ENCODE results near the gene TRPM4. TPM values are rescaled to one million over a fixed set of nuclear protein-coding genes. Genes with fewer than 3 reads are reported as not detected.

The TRPM4 gene
- total and polyA plus RNA-seq, 10 of the 15 experiments (the other 5 are each of a cell fraction or from before 2014, with no cell fraction given) = 0.10 to 0.64 (median 0.15) TPM; not detected in 7

GRCh38 chr19:49125025-49125731 is 32.4 kb upstream of the TRPM4 start:
- WGBS (ENCODE audit: insufficient coverage, insufficient replicate concordance, low lambda C conversion rate, missing lambda C conversion rate) = 49% methylated on average over 20 of the region's 23 CpGs
- H3K4me2 ChIP-seq (ENCODE audit: control insufficient read depth, insufficient read depth) = no peak overlapping the region
- ChIA-PET POLR2A (interaction anchor here (0.5 kb wide), 1 partner anchor 14 kb away, joined by 3 read pairs; no protein-coding TSS in a partner anchor), CTCF (no interaction called here), SMC1A (ENCODE audit: uncharacterized antibody, unreplicated experiment) (no interaction called here), RAD21 (ENCODE audit: unreplicated experiment) (no interaction called here)
- intact Hi-C loops (cut with micrococcal nuclease; ENCODE audit: unreplicated experiment) (no loop called here), in situ Hi-C loops (cut with MboI) (no loop called here)
- DNase-seq (ENCODE audit: low read depth, low spot score) (no peak), FAIRE-seq (no peak), ATAC-seq (no peak)
- no peaks in the 10 kb centered on the region for H3K79me2 ChIP-seq (ENCODE audit: control insufficient read depth, insufficient read depth, low read length)
- no peaks in the 10 kb centered on the region for H3K36me3 ChIP-seq (ENCODE audit: control insufficient read depth in 2 of 2, insufficient read depth in 2 of 2, low read length in 1 of 2)
- BruUV-seq (replicated peaks) = no TSS peak
- no peak overlapping the region for H3K4me3 ChIP-seq
- no peak overlapping the region for H3K9ac ChIP-seq (ENCODE audit: control insufficient read depth, insufficient read depth, low read length)
- H3K9me3 ChIP-seq (replicated peaks; ENCODE audit: control insufficient read depth, insufficient read depth, low read length) = no peaks in the 10 kb centered on the region; the same call in 2 of the 3 replicates
- no peak overlapping the region for H2AFZ ChIP-seq (ENCODE audit: control insufficient read depth, low read depth, low read length)
- H3K27me3 ChIP-seq (replicated peaks in 1 of 2; ENCODE audit: control insufficient read depth in 2 of 2, insufficient read depth in 2 of 2, low read length in 1 of 2) = peaks cover 5 to 7% of the 10 kb centered on the region in 2 experiments; a peak in 3 of 4 replicates
- peaks cover 3% of the 10 kb centered on the region; the same call in 1 of the 2 replicates for H3K4me1 ChIP-seq (ENCODE audit: control insufficient read depth, insufficient read depth, low read length)
- no peak overlapping the region for H3K27ac ChIP-seq (ENCODE audit: control insufficient read depth, insufficient read depth)
- no peak for TF ChIP-seq PAX5 (IDR thresholded peaks at IDR 0.05; ENCODE audit: borderline replicate concordance, low read depth, low read length)
- TF ChIP-seq NR2C2 (IDR thresholded peaks at IDR 0.05; ENCODE audit: borderline replicate concordance, control insufficient read depth, insufficient read length, low read depth) = no peak
- no peak for TF ChIP-seq NFIC (IDR thresholded peaks at IDR 0.05; ENCODE audit: low read depth, low read length)
- no peaks in the 10 kb centered on the region for H4K20me1 ChIP-seq (ENCODE audit: control insufficient read depth, insufficient read depth)

DNA sequence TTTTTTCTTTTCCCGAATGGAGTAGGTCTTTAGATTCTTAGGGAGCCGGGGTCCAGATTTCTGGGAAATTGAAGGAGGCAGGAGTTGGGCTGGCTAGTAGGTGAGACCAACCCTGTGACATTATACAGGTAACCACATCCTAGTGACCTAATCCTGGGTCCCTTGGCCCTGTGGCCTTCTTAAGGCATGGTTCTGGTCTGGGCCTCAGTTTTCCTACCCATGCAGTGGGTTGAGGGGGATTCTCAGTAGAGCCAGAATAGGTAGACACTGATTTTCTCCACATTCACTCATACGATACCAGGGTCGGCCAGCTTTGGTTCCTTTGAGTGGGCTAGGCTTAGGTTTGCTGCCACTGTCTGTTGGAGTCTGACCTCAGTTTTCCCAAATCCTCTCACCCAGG is 31.0 kb upstream of the TRPM4 start:
- no TSS peak for BruUV-seq (replicated peaks)
- 87% methylated on average over 2 of the region's 4 CpGs for WGBS (ENCODE audit: insufficient coverage, insufficient replicate concordance, low lambda C conversion rate, missing lambda C conversion rate)
- FAIRE-seq (no peak), ATAC-seq (no peak), DNase-seq (ENCODE audit: low read depth, low spot score) (no peak)
- no peaks in the 10 kb centered on the region for H4K20me1 ChIP-seq (ENCODE audit: control insufficient read depth, insufficient read depth)
- RAD21 ChIA-PET (ENCODE audit: unreplicated experiment) = no interaction called here
- no peak overlapping the region for H2AFZ ChIP-seq (ENCODE audit: control insufficient read depth, low read depth, low read length)
- H3K27me3 ChIP-seq (replicated peaks in 1 of 2; ENCODE audit: control insufficient read depth in 2 of 2, insufficient read depth in 2 of 2, low read length in 1 of 2) = no peaks in the 10 kb centered on the region
- no peaks in the 10 kb centered on the region for H3K79me2 ChIP-seq (ENCODE audit: control insufficient read depth, insufficient read depth, low read length)
- H3K36me3 ChIP-seq (ENCODE audit: control insufficient read depth in 2 of 2, insufficient read depth in 2 of 2, low read length in 1 of 2) = no peaks in the 10 kb centered on the region
- in situ Hi-C loops (cut with MboI) = no loop called here
- POLR2A ChIA-PET = interaction anchor here (0.6 to 1.4 kb wide), 4 partner anchors 10 to 443 kb away, joined by 4 to 6 read pairs (median 4); partner anchors contain the start of gene LIN7B
- H3K4me1 ChIP-seq (ENCODE audit: control insufficient read depth, insufficient read depth, low read length) = peaks cover 3% of the 10 kb centered on the region; the same call in 1 of the 2 replicates
- no peak overlapping the region for H3K4me2 ChIP-seq (ENCODE audit: control insufficient read depth, insufficient read depth)
- H3K9ac ChIP-seq (ENCODE audit: control insufficient read depth, insufficient read depth, low read length) = no peak overlapping the region
- H3K9me3 ChIP-seq (replicated peaks; ENCODE audit: control insufficient read depth, insufficient read depth, low read length) = no peaks in the 10 kb centered on the region; the same call in 2 of the 3 replicates
- no peak overlapping the region for H3K4me3 ChIP-seq
- TF ChIP-seq ZNF217 (IDR thresholded peaks at IDR 0.05) (no peak), TCF7 (IDR thresholded peaks at IDR 0.05; ENCODE audit: borderline replicate concordance) (no peak), RUNX3 (IDR thresholded peaks at IDR 0.05; ENCODE audit: low read length) (no peak), SMARCA5 (IDR thresholded peaks at IDR 0.05) (no peak), PKNOX1 (IDR thresholded peaks at IDR 0.05) (no peak), ATF2 (IDR thresholded peaks at IDR 0.05; ENCODE audit: low read length) (no peak), CBX5 (IDR thresholded peaks at IDR 0.05; ENCODE audit: low read depth) (no peak), RB1 (IDR thresholded peaks at IDR 0.05; ENCODE audit: borderline replicate concordance) (no peak), RAD21 (IDR thresholded peaks at IDR 0.05; ENCODE audit: insufficient read depth, low read depth, low read length) (no peak), KAT2A (conservative IDR thresholded peaks at IDR 0.05; ENCODE audit: control insufficient read depth, low read depth, low read length) (no peak), ATF7 (IDR thresholded peaks at IDR 0.05; ENCODE audit: low read depth) (no peak)
- SMC1A ChIA-PET (ENCODE audit: uncharacterized antibody, unreplicated experiment) = no interaction called here
- CTCF ChIA-PET = interaction anchor here (0.7 kb wide), 1 partner anchor 175 kb away, joined by 3 read pairs; no protein-coding TSS in a partner anchor
- H3K27ac ChIP-seq (ENCODE audit: control insufficient read depth, insufficient read depth) = no peak overlapping the region
- intact Hi-C loops (cut with micrococcal nuclease; ENCODE audit: unreplicated experiment) = no loop called here
